MV-4-11 (cell line): ENCODE results near the gene TNFRSF1A.

Source experiments
- DNase-seq: peaks from one replicate; lab custom pipeline; 2025; lab: John Stamatoyannopoulos, UW

The TNFRSF1A gene

DNA sequence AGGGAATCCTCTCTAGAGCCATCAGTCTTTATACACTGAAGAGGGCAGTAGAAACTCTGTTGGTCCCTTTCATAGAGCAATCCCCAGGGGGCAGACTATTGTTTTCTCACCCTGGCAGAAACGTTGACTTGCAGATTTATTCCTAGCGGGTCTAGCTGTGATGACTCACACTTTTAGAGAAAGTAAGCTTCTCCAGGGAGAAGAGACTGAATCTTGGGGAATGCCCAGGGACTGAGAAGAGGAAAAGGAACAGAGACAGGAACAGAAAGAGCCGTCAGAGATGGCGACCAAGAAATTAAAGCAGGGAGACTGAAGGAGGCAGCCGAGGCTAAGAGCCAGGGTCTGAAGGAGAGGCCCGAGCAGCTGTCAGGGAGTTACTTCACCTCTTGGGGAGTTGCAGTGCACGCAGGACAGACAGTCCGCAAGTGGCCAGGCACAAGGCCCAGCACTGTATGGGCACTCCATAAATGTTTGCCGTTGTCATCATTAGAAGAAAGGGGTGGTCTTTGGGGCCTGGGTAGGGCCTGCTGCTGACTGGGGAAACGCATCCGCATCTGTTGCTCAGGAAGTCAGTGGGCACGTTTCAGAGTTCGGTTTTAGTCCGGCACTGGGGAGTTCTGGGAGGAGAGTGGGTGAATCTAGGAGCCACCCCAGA is 18.4 kb downstream of the TNFRSF1A start:
- peak; percentile 81 for DNase-seq

- DNase-seq, result no peak
These were observed 18.9 kb downstream of the TNFRSF1A start for GRCh38 chr12:6322969-6323339.

- no peak for DNase-seq
These were observed 19.5 kb downstream of the TNFRSF1A start for GRCh38 chr12:6322352-6322751.

DNA sequence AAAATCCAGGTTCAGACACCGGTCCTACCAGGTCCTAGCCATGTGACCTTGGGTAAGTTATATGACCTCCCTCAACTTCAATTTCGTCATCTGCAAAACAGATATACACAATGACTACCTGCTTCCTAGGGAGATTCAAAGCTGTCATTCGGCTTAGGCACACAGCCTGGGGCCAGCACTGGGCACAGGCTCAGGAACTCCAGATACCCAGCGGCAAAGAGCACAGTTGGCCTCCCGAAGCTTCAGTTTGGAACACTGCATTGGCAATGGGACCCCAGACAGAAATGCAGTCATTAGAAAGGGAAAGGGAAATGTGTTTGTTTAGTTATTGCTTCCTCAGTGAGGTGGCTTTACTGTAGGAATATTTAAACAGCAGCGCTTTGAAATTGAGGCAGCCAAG is 20.0 kb downstream of the TNFRSF1A start:
- no peak for DNase-seq

DNA sequence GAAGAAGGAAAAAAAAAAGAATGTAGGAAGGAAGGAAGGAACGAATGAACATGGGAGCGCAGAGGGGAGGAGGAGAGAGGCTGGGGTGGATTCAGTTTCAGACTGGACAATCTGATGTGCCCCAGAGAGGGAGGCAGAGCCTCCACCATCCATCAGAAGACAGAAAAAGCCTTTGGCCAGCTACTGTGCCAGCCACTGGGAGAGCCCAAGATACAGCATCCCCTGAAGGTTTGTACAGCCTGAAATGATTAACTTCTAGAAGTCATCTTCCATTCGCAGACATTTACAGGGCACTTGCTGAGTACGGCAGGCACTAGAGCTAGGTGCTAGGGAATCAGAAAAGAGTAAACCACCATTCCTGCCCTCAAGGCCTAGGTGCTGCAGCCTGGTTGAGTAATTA is 22.4 kb downstream of the TNFRSF1A start:
- no peak for DNase-seq

DNA sequence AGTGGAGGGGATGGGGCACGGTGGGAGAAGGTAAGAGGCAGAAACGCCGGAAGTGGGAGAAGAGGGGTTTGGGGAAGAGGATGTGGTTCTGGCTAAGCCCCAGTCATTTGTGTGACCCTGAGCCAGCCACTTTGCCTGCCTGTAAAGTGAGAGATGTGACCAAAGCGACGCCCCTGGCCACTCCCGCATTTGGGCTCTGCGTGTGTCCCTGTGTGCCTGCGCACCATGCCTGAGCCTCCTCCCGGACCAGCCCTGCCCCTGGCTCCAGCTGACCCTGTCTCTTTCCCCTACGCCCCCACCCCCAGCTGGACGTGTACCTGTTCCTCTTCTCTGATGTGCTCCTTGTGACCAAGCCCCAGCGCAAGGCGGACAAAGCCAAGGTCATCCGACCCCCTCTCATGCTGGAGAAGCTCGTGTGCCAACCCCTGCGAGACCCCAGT is 23.4 kb downstream of the TNFRSF1A start:
- DNase-seq, result no peak

DNA sequence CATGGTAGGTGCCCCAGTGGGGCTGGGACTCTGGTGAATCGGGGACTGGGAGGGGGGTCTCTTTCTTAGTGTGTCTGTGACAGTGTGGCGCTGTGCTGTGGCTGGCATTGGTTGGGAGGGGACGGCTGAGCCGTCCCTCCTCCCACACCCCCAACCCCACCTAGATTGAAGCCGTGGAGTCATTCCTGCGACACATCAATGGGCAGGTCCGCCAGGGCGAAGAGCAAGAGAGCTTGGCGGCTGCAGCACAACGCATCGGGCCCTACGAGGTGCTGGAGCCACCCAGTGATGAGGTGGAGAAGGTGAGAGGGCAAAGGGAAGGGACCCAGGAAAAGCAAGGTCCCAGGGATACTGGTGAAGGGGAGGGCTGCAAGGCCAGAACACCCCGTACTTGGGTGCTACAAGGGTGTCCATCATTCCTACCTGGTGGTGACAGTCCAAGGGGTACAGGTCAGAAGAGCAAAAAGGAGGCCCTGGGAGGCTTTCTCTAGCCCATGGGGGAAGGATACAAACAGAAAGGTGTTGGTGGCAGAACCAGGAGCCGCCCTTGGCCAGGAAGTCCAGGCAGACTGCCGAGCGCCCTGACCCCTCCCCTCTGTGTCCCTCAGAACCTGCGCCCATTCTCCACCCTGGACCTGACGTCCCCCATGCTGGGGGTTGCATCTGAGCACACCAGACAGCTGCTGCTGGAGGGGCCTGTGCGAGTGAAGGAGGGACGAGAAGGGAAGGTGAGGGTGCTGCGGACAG is 24.0 kb downstream of the TNFRSF1A start:
- DNase-seq, result no peak

DNA sequence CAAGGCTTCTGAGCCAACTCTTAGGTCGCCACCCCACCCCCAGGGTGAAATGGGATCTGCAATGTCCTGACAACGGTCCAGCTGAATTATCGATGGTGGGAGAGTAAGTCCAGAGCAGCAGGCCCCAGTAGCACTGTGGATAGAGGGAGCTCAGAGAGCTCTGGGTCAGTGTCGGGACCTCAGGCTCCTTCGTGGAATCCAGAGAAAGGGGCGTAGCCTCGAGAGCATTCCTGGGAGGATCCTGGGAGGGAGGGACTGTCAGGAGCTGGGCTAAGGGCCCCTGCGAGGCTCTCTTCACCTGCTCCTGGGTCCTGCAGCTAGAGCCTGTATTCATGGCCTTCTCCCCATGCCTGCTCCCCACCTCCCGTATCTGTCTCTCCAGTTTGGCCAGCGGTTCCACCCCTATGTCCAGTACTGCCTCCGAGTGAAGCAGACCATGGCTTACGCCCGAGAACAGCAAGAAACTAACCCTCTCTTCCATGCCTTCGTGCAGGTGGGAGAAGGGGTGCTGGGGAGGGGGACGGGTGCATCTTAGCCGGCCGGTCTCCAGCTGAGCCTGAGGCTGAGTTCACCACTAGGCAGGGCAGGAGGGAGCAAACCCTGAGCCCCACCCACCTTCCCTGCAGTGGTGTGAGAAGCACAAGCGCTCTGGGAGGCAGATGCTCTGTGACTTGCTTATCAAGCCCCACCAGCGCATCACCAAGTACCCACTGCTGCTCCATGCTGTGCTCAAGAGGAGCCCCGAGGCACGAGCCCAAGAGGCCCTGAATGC is 24.8 kb downstream of the TNFRSF1A start:
- no peak for DNase-seq

DNA sequence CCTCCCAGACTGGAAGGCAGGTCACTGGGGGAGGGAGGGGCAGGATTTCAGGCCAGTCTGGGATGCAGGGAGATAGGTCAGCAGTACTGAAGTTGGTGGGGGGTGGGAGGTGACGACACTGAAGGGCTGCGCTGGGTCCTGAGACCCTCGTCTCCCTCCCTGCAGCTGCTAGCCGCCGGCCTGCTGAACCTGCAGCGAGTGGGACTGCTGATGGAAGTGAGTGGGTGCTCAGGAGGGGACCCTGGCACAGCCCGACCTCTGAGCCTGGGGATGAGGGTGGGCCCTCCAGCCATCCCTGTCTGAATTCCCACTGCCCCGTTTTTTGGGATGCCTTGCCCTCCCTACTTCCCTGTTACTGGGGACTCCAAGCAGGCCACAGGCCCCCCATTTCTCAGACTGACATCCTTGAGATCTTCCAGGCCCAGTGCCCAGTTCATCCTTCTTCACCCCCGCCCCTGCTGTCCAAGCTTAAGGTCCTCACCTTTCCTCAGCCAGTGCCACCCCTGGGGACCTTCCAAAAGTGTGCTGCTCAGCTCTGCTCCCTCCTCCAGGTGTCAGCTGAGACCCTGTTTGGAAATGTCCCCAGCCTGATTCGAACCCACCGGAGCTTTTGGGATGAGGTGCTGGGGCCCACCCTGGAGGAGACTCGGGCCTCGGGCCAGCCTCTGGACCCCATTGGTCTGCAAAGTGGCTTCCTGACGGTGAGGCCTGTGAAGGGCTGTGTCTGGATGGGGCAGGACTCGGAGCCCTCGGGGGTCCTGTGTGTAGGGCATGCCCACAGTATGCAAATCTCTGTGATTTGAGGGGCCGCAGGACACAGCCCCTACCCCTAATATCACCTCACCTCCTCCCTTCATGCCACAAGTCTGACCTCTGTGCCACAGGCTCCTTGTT is 25.9 kb downstream of the TNFRSF1A start:
- no peak for DNase-seq

GRCh38 chr12:6315184-6315583 is 26.7 kb downstream of the TNFRSF1A start:
- no peak for DNase-seq

GRCh38 chr12:6314776-6315175 is 27.1 kb downstream of the TNFRSF1A start:
- DNase-seq, result no peak

DNA sequence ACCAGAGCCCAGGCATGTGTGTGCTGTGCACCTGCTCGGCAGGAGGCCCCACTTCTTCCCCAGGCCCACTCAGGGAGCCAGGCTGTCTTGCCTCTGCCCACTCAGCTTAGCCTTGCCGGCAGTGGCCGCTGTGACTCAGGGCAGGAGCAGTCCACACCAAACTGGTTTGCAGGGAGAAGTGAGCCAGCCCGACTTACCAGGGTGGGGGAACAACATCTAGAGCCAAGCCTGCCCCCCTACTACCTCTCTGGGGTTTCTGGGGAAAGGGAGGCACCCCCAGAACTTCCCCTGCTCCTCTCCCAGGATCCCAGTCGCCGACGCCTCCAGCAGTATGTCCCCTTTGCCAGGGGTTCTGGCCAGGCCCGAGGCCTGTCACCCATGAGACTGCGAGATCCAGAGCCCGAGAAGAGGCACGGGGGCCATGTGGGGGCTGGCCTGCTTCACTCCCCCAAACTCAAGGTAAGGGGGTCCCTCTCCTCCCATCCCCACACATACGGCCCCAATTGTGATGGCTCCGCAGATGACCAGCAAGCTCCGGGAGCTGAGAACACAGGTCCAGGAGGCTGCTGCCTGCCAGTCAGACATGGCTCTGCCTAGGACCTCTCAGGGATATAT is 28.4 kb downstream of the TNFRSF1A start:
- no peak for DNase-seq

GRCh38 chr12:6312529-6313325 is 29.1 kb downstream of the TNFRSF1A start:
- no peak for DNase-seq

DNA sequence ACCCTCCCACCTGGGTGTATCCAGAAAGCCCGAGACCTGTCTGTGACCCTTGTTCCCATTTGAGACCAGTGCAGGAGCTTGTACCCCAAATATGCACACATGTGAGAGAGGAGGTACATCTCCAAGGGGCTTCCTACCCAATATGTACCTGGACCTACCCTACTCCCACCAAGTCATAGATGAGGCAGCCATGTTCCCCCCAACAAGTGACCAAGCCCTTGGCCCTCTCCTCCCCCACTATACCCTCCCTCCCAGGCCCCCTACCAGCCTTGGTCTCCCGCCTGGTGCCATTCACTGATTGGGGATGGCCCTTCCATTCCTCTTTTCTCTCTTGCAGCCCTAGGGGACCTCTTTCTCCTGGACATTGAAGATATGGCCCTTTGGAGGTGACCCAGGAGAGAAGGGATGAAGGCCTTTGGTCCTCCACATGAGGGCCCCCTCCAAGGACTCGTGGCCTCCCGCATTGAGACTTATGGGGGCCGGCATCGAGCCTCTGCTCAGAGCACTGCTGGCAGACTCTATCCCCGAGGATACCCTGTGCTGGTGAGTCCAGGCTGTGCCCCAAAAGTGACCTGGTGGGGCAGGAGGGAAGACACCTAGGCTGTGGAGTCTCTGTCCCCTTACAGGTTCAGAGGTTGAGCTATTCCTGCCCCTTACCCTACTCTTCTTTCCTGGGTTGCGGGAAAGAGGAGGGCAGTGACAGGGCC is 29.9 kb downstream of the TNFRSF1A start:
- DNase-seq, result no peak

GRCh38 chr12:6310771-6311610 is 30.9 kb downstream of the TNFRSF1A start:
- DNase-seq, result no peak

GRCh38 chr12:6307529-6307928 is 34.3 kb downstream of the TNFRSF1A start:
- peak; percentile 83 for DNase-seq

GRCh38 chr12:6306599-6307220 is 35.2 kb downstream of the TNFRSF1A start:
- DNase-seq, result no peak

- no peak for DNase-seq
These were observed 35.7 kb downstream of the TNFRSF1A start for GRCh38 chr12:6306151-6306550.

DNA sequence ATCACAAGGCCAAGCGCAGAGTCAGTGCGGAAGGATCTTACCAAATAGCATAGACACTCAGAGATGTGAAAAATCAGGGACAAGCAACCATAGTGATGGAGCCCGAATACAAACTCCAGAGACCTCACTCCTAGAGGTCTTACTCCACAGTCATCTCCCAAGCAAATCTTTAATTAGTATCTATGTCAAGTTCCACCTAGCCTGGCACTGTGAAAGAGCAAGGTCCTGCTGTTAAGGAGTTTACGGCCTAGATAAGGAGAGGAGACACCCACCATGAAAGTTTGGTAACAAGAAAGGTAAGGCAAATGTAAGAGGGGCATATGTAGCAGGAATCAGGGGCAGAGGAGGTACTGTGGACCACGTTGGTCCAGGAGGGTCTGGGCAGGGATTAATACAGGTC is 38.8 kb downstream of the TNFRSF1A start:
- no peak for DNase-seq
